Measurements from ENCODE around the gene HS2ST1.

Gene HS2ST1

DNA sequence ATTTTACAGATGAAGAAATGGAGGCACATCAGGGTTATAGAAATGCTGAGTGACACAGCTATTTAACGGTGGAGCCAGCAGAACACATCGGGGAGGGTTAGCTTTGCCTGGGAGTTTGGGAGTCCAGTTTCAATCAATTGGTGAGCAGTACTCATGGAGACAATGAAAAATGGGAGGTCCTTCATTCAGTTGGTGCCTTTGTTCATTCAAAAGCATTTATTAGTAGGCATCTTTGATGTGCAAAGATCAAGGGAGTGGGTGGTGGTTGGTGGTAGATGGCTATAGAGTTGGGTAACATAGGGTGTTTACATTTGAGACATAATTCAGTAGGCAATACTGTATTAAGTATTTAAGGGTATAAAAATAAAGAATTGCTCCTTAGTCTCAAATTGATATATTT lies 230.5 kb downstream of the HS2ST1 start:
- TF ChIP-seq GATA3 (IDR thresholded peaks at IDR 0.05; ENCODE audit: low read depth, low read length) (no peak), GATA2 (IDR thresholded peaks at IDR 0.05; ENCODE audit: low read depth, low read length) (no peak)

DNA sequence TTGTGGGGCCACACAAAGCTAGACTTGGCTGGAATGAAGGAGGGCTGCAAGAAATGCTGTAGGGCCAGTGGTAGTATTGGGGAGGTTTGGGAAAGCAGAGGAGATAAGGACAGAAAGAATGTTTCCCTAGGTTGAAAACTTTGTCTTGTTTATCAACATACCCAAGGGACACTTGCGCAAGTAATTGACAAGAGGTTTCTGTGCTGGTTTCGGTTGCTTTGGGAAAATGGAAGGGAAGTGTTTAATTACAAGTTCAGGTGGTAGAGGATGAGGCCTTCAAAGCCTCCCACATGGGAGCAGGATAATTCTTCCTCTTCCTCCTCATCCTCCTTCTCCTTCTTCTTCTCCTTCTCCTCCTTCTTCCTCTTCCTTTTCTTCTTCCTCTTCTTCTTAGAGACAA lies 232.1 kb downstream of the HS2ST1 start:
- TF ChIP-seq GATA3 (IDR thresholded peaks at IDR 0.05; ENCODE audit: low read depth, low read length) (no peak), GATA2 (IDR thresholded peaks at IDR 0.05; ENCODE audit: low read depth, low read length) (no peak)

DNA sequence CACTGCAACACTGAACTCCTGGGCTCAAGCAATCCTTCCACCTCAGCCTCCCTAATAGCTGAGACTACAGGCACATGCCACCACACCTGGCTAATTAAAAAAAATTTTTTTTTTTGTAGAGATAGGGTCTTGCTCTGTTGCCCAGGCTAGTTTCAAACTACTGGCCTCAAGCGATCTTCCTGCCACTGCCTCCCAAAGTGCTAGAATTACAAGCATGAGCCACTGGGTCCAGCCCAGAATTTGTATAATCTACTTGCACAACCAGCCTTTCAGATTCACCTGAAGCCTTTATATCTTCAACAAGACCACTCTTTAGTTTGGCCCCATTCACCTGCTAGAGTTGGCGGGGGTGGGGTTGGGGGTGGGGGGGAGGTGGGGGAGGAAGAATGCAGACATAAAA lies 232.6 kb downstream of the HS2ST1 start:
- TF ChIP-seq GATA2 (IDR thresholded peaks at IDR 0.05; ENCODE audit: low read depth, low read length) (no peak), GATA3 (IDR thresholded peaks at IDR 0.05; ENCODE audit: low read depth, low read length) (no peak)

DNA sequence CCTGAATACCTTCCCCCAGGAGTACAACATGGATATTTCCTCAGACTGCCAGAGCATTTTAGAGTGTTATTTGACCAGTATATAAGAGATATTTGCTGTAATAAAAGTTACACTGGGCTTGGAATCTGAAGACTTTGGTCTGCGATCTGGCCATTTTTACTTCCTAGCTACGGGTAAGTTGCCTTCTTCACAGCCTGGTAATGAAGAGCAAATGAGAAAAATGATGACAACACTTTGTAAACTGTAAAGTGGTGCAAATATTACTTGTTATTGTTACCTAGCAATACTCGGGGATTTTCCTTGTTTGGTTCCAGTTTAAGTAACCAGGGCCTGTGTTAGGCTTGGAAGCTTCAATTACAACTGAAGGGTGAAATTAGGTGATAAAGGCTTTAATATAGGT lies 233.4 kb downstream of the HS2ST1 start:
- TF ChIP-seq GATA3 (IDR thresholded peaks at IDR 0.05; ENCODE audit: low read depth, low read length) (no peak), GATA2 (IDR thresholded peaks at IDR 0.05; ENCODE audit: low read depth, low read length) (no peak)

DNA sequence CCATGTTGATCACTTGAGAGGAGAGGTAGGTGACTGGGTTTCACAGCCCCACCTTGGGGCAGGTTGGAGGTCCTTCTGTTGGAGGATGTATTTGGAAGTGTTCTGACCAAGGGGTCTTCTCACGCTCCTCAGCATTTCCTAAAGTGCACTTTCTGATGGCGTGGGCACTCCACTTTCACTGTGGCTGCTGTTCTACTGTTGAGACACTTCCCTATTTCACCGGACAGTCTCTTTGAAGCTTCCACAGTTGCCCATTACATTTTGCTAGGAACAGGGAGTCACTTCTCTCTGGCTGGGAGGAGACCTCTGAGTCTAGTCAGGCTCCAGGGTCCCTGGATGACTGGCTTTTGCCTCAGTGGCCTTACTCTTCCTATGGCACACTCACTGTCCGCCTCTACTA lies 234.2 kb downstream of the HS2ST1 start:
- no peak for TF ChIP-seq GATA3 (IDR thresholded peaks at IDR 0.05; ENCODE audit: low read depth, low read length)
- no peak for TF ChIP-seq GATA2 (IDR thresholded peaks at IDR 0.05; ENCODE audit: low read depth, low read length)

DNA sequence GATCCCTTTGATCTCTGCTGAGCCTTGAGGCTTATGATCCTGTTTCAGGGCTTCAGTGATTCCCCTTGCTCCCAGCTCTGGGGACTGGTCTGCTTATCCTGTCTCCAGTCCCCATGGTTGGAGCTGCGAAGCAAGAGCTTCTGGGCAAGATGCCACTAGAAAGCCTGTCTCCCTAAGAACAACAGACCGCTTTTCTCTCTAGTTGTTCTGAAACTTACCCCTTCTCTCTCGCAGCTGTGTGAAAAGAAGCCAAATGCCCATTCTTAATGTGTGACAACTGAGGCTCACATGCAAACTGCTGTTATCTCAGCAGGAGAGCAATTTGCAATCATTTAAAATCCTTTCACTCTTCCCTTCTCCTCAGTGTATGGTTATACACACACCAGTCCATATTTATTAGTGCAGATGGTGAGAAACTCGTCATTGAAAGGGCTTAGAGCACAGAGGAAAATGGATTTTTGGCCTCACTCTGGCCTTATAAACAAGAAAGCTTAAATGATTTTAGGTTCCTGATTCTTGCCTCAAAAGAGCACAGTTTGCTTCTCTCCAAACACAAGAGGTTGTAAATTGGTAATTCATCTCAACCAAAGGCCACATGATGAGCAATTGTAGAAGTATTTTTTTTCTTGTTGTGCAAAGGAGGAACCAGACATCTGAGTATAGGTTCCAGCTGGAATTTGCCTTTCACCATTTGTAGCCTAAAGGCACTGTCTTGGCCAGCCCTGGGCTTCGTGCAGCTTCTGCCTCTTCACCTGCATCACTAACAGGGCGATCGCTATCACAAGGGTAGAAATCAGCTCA lies 235.0 kb downstream of the HS2ST1 start:
- TF ChIP-seq GATA2 (IDR thresholded peaks at IDR 0.05; ENCODE audit: low read depth, low read length) (peak; percentile 80), GATA3 (IDR thresholded peaks at IDR 0.05; ENCODE audit: low read depth, low read length) (0 out of 2 replicates have a peak, but pooled peaks have one; percentile 22)

DNA sequence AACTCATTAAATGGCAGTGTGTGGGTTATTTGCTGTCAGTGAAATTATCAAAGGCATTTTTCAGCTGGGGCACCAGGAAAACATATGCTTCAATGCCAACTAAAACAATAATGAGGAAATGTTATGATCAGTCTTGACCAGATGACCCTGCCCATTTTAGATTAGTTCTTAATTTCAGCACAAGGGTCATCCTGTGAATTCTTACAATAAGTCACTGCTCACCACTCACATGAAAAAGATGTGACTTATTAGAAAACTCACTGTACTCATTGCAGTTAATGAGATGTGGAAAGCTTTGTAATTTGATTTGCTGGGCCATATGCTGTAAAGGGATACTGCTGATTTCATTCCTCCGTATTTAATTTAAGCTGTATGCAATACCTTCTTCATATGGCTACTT lies 235.7 kb downstream of the HS2ST1 start:
- TF ChIP-seq GATA2 (IDR thresholded peaks at IDR 0.05; ENCODE audit: low read depth, low read length), result no peak
- no peak for TF ChIP-seq GATA3 (IDR thresholded peaks at IDR 0.05; ENCODE audit: low read depth, low read length)

DNA sequence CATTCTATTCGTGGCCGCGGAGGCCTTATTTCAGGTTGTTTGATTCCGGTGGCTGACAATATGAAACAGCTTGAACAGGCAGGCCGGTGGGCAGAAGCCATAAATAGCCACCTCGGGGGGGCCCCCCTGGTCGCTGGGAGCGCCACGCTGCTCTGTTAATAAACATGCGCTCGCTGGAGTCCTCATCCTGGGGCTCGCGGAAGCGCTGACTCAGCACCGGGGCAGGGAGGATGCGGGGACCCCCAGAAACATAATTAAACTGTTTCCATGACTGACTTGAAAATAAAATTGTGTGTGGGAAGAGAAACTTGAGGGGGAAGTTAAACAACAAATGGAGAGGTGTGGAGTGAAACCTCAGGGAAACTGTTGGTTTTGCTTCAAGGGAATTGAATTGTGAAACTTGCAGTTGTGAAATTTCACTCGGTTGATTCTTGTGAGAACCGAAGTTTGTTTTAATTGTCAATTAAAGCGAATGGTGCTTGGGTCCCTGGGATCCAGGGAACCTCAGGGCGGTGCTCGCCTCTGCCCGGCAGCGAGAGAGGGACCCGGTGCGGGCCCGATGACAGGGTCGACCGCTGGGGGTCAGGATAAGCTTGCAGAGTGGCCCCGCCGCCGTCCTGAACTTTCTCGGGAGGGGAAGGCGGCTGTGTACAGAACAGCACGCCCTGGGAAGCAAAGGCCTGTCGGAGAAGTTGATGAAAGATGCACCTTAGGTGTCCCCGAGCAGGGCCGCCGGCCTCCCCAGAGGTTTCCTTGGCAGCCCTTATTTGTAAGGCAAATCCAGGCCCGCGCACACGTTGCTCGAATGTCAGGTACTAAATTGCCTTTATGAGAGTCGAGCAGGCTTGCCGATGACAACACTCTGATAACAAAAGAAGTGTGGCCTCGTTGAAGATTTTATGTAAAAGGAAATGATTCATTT lies 237.3 kb downstream of the HS2ST1 start:
- TF ChIP-seq GATA2 (IDR thresholded peaks at IDR 0.05; ENCODE audit: low read depth, low read length) (no peak), GATA3 (IDR thresholded peaks at IDR 0.05; ENCODE audit: low read depth, low read length) (no peak)

DNA sequence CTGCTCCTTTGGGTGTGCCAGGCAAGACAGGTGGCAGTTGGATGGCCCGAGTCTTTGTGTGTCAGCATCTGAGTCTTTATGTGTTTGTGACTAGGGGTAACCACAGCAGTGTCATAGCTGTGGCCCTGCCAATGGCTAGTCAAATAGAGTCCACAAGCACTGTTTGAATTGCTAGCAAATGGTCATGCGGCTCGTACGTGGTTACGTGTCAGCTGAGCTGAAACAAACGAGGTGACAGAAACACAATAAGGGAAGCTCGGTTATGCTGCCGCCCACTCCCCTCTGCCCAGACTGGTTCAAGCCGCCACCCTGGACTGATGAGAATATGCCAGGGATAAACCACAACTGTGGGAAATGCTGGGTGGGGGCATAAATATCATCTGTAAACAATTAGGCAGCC lies 239.9 kb downstream of the HS2ST1 start:
- TF ChIP-seq GATA2 (IDR thresholded peaks at IDR 0.05; ENCODE audit: low read depth, low read length) (no peak), GATA3 (IDR thresholded peaks at IDR 0.05; ENCODE audit: low read depth, low read length) (no peak)

DNA sequence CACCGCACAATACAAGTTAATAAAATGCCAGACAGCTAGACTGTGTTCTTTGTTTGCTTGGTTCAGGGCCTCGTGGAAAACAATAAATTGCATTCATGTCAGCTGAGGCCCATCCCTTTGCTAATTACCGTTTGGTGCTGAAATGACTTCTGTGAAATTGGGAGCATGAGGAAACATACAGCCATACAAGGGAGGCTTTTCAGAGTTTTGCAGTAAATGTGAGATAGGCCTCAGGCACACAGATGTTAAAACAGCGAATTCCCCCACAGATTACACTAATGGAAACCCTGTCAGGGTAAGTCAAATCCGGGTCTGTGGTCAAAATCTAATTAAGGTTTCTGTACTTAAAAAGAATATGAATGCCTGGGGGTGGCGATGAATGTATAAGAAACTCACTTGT lies 240.7 kb downstream of the HS2ST1 start:
- TF ChIP-seq GATA2 (IDR thresholded peaks at IDR 0.05; ENCODE audit: low read depth, low read length) (no peak), GATA3 (IDR thresholded peaks at IDR 0.05; ENCODE audit: low read depth, low read length) (no peak)

DNA sequence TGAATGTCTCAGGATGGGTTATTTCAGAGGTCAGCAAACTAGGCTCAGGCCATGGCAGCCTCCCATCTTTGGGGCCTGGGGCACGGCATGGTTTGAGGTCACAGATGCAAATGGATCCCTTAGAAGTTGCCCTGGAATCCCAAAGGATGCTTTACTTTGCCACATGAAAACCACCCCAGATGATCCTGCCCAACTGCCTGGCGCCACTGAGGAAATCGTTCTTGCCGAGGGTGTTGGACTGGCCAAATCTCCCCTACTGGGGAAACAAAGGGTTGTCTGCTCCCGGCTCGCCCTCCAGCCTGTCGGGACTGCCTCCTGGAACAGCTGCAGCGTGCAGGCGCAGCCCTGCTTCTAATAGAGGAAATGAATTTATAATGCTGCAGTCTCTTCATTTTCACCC lies 241.2 kb downstream of the HS2ST1 start:
- TF ChIP-seq GATA2 (IDR thresholded peaks at IDR 0.05; ENCODE audit: low read depth, low read length), result no peak
- no peak for TF ChIP-seq GATA3 (IDR thresholded peaks at IDR 0.05; ENCODE audit: low read depth, low read length)

DNA sequence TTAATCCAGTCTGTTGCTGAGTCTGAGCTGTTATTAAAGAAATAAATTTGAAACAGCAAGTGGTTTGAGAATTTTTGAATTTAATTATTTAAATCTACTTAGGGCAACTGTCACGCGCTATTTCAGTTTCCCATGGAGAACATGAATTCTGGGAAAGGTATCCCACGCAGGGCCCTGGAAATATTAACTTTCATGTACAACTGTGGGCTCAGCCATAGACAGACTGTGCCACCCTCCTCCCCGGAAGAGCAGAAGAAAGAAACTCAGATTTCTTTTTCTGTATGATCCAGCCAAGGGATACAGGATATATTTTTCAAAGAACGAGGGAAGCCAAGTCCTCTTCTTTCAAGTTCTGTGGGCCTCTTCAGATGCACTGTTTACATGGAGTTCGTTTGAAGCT lies 241.7 kb downstream of the HS2ST1 start:
- TF ChIP-seq GATA3 (IDR thresholded peaks at IDR 0.05; ENCODE audit: low read depth, low read length) (no peak), GATA2 (IDR thresholded peaks at IDR 0.05; ENCODE audit: low read depth, low read length) (no peak)

DNA sequence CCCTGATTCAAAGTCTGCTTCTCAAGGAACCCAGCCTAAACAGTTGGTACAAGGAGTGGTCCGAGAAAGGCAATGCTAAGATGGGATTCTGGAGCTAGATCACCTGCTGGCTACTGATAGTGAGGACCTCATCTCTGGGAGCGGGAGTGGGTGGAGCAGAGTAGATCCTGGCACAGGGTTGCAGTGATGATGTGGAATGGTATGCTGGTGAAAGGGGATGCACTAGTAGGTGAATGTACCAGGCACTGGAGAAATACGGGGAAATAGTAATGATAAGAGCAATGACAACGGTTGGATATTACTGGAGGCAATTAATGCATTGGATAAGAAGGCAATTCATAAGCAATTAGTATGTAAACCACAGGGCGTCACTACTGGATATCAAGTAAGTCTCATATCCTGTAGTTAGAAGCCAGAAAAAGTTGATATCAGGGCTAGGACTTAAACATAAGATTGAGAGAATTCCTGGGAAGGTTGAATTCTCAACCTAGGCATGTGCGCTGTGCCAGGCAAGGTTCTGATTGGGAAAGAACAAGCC lies 245.0 kb downstream of the HS2ST1 start:
- no peak for TF ChIP-seq GATA2 (IDR thresholded peaks at IDR 0.05; ENCODE audit: low read depth, low read length)
- TF ChIP-seq GATA3 (IDR thresholded peaks at IDR 0.05; ENCODE audit: low read depth, low read length), result no peak
